GM19463 (cell line): ENCODE measurements around the gene GPR15LG.

ENCODE experiments used
- ATAC-seq: cut with Tn5 transposase; IDR thresholded peaks from one replicate; pipeline ENCODE4 v1.9.1; 2021; ENCODE audit warnings: mild to moderate bottlenecking, moderate library complexity; ENCODE audit not compliant: unreplicated experiment

Gene GPR15LG

GRCh38 chr10:84193327-84193726 lies 19.7 kb downstream of the GPR15LG start:
- no peak for ATAC-seq

GRCh38 chr10:84193846-84194423 lies 20.3 kb downstream of the GPR15LG start:
- ATAC-seq = peak; percentile 3

GRCh38 chr10:84194424-84195043 lies 20.9 kb downstream of the GPR15LG start, which contains the start of gene CDHR1:
TSS of gene CDHR1 (plus strand) at chr10:84194537. CDS start at chr10:84194761, 224 bp downstream.
- peak; percentile 82 for ATAC-seq

GRCh38 chr10:84195044-84195830 lies 21.6 kb downstream of the GPR15LG start:
- peak; percentile 2 for ATAC-seq

DNA sequence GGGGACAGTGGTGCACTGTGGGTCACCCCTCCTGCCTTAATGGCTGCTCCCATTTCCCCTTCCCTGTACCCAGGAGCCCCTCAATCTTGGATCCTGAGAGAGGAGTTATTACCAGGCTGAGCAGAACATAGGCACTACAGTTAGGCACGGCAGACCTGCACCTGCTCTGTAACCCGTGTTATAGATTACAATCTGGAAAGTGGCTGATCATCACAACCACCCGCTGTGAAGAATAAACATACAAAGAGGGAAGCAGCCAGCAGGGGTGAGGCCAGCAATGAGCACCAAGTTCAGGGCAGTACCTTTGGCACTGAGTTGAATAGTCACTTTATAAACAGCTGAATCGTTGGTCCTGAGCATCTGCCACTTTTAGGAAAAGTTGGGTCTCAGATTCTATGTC lies 22.5 kb downstream of the GPR15LG start:
- ATAC-seq = no peak

DNA sequence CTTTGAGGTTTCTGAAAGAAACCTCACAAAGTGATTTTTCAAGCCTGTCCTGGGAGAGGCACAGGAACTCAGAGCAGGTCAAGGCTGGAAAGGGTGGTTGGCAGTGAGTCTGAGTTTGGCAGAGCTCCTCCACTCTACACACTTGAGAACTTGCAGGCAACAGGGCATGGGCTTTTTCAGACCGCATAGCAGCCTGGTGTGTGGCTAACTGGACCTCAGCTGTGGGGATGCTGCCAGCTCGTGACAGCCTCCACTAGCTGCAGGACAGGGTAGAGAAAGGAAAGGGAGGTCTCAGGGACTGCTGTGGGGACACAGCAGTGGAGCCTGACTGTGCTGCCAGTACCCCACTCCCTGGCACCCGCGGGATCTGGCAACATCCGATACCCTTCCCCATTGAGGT lies 23.3 kb downstream of the GPR15LG start:
- ATAC-seq = no peak

DNA sequence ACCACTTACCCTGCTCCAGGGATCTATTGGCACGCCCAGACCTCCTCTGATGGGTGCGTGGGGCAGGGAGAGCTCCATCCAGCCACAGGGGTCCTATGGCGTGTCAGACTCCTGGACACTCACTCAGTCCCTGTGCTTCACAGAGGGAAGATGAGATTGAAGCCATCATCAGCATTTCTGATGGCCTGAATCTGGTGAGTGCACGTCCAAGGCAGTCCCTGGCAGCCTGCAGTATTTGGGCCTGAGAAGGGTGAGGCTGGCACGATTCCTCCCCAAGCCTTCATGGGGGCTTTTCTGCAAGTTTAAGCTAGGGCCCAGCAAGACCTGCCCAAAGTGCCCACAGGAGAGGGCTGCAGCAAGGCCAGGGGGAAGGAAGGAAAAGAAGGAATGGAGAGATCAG lies 24.0 kb downstream of the GPR15LG start:
- ATAC-seq = no peak

- ATAC-seq = no peak
These were observed 24.8 kb downstream of the GPR15LG start for GRCh38 chr10:84198206-84198915.

DNA sequence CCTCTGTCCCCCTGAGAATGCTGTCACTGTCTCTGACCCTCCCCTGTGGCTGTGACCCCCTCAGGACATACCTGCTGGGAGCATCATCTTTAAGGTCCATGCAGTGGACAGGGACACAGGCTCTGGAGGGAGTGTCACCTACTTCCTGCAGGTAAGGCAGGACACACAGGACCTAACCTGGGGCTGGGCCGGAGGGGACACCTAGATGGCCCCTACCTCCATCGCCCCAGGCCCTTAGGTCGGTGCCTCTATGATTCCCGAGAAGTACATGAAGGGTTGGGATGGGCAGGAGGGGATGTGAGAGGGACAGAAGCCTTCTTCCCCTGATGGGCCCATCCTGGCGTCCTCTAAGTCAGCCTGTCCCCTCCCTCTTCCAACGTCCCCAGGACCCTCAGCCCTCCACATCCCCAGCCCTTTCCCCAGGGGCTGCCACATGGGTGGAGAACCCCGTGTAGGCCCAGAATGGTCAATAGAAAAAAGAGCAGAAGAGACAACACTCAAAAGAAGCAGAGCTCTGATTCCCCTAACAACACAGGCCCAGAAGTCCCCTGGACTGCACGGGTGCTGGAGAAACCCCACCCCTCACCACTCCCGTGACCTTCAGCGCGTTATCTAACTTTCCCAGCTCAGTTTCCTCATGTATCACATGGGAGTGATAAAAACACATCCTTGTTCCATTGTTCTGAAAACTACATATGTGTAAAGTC lies 27.1 kb downstream of the GPR15LG start:
- ATAC-seq = no peak

DNA sequence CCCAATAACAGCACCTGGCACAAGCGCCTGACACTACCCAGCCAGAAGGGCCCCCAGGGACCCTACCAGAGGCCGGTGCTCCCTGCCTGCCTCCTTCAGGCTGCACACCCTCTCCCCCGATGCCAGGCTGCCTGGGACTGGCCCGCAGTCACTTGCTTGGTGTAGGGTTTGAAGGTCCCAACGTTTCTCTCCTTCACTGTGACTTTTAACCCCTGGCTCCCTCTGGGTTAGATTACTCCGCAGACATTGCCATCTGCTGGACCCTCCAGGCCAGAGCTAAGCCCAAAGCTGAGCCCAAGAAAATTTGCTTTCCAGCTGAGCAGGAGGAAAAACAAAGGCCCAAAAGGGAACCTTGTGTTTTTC lies 27.6 kb downstream of the GPR15LG start:
- no peak for ATAC-seq

DNA sequence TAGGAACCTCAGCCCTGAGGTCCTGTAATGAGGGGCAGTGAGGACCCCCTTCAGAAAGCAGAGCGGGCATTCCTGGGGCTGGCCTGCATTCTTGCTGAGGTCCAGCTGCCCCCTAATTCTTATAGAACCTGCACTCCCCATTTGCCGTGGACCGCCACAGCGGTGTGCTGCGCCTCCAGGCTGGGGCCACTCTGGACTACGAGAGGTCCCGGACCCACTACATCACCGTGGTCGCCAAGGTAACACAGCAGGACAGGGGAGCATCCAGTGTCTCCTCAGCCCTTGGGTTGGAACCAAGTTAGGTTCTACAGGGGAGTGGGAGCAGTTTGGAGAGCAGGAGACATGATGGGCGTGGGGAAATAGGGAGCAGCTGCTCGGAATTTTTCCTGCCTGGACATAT lies 28.1 kb downstream of the GPR15LG start:
- ATAC-seq = no peak

DNA sequence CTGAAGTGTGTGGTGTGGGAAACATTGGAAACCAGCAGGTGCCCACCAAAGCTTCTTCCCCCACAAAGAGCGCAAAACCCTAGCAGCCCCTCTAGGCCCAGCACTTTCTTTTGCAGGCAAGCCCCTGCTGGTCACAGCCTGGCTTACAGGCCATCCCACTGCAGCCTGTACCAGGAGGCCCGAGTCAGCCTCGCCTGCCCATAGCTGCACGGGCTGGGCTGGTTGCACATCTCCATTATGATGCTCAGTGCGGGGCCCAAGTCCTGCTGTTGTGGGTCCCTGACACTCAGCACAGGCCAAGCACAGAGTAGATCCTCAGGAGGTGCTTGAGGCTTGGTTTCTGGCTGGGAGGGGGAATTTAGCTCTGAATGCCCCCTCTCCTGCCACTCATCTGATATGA lies 28.7 kb downstream of the GPR15LG start:
- no peak for ATAC-seq

- peak; percentile 49 for ATAC-seq
These were observed 30.5 kb downstream of the GPR15LG start for GRCh38 chr10:84204122-84204521.

DNA sequence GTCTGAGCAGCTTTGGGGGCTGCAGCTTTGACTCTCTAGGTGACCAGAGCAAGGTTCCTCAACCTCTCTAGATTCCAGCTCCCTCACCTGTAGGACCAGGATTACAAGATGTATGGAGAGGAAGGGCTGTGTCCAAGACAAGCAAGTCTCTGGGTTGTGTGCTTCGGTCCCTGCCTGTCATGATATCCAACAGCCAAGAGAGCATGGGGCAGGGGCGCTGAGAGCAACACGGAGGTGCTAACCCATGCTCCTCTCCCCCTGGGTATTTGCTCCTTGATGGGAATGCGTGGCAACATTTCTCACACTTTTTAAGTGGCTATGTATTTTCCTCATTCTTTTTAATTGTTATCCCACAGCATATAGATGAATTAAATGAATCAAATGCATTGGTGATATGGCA lies 31.0 kb downstream of the GPR15LG start:
- ATAC-seq = no peak

- peak; percentile 79 for ATAC-seq
These were observed 31.6 kb downstream of the GPR15LG start for GRCh38 chr10:84205049-84205852.

DNA sequence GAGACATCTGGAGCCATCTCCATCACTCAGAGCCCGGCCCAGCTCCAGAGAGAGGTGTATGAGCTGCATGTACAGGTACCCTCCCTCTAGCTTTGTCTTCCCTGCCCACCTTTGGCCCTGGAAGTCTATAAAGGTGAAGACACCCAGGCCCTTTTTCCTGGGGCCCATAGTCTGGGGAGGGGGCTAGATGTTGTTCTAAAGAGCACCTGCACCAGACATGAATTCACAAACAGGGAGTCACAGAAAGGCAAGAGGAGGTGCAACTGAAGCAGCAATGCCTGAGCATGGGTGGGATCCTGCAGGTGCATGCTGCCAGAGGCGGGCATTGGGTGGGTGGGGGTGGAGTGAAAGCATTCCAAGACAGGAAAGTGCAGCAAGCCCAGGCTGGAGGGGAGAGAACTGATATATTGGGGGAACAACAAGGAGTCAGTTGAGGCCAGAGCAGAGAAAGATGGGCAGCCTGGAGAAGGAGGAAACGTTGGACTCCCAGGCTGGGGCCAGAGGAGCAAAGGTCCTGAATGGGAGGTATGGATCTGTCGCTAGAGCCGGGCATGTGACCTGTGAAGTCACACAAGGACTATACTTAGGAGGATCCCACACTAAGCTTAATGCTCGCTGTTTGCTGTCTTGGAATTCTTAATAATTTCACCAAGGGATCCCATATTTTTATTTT lies 32.4 kb downstream of the GPR15LG start:
- no peak for ATAC-seq

DNA sequence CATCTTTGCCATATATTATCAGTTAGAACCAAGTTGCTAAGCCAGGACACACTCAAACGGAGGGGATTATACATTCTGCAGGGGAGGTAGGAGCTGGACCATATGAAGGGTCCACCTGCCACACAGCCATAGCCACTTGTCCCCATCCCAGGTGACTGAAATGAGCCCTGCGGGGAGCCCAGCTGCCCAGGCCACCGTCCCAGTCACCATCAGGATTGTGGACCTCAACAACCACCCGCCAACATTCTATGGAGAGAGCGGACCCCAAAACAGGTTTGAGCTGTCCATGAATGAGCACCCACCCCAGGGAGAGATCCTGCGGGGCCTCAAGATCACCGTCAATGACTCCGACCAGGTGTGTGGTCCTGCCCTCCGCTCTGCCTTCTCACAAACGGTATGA lies 34.4 kb downstream of the GPR15LG start:
- no peak for ATAC-seq

DNA sequence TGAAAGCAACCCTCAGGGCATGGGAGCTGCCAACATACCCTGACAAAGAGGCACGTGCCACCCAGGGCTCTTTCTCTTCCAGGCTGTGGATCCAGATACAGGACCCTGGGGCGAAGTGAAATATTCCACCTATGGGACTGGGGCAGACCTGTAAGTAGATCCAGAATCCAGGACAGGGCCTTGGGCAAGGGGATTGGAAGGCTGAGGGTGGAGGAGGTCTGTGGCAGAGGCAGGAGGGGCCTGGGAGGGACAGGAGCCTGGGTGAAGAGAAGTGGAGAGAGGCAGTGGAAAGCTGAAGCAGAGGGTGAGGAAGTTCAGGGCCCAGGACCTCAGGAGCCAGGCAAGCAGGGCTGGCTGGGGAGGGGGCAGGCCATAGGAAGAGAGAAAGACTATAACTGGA lies 38.0 kb downstream of the GPR15LG start:
- no peak for ATAC-seq

DNA sequence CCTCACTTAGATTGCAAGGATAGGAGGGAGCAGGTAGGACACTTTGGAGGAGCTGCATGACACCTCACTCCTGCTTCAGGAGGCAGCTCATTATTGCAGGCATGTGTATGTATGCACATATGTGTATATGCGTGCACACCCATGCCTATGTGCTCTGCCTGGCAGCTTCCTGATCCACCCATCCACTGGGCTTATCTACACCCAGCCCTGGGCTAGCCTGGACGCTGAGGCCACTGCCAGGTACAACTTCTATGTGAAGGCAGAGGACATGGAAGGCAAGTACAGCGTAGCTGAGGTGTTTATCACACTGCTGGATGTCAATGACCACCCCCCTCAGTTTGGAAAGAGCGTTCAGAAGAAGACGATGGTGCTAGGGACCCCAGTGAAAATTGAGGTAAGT lies 38.4 kb downstream of the GPR15LG start:
- no peak for ATAC-seq

DNA sequence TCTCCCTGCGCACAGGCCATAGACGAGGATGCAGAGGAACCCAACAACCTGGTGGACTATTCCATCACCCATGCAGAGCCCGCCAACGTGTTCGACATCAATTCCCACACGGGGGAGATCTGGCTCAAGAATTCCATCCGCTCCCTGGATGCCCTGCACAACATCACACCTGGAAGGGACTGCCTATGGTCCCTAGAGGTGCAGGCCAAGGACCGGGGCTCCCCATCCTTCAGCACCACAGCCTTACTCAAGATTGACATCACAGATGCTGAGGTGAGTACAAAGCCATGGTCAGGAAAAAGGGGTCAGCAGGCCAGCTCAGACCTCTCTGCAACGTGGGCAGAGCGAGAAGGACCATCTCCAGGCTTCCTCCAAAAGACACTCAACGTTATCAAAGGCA lies 39.5 kb downstream of the GPR15LG start:
- ATAC-seq = no peak
